Peyer's patch (tissue), 4 donors: ENCODE data around the gene PTPN14.

ENCODE experiments used
- POLR2A ChIP-seq, 2 donors: fragments of 450-650 bp; IDR thresholded peaks; one replicate each; pipeline ENCODE4 v1.5.1; 2017; ENCODE audit warnings: antibody characterized with exemption in 2 of 2, mild to moderate bottlenecking in 2 of 2, moderate library complexity in 2 of 2
- TF ChIP-seq, protein P1 (sequence below), 6 experiments: fragments of 450-650 bp in 4 of 6; fragments of 200-600 bp in 2 of 6; sonication (generic) in 1 of 6; IDR thresholded peaks; one replicate each; pipeline ENCODE4 v1.5.1; 2017 to 2019; ENCODE audit warnings: antibody characterized with exemption in 6 of 6, mild to moderate bottlenecking in 3 of 6, moderate library complexity in 1 of 6

DNA sequence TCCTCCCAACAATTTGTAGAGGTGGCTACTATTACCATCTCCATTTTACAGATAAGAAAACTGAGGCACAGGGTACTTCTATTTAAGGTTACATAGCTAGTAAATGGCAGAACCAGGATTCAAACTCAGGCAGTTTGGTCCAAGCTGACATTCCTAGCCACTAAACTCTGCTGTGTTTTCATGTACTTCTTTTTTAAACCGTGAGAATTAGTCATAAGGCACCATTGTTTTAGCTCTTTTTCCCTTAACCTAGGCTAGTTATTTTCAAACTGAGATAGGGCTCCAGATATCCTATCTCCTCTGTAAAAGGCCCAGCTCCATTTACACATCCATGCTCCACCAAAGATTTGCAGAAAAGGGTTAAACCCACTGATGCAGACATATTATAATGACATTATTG is 92.9 kb downstream of the PTPN14 start:
- TF ChIP-seq, protein P1, sequence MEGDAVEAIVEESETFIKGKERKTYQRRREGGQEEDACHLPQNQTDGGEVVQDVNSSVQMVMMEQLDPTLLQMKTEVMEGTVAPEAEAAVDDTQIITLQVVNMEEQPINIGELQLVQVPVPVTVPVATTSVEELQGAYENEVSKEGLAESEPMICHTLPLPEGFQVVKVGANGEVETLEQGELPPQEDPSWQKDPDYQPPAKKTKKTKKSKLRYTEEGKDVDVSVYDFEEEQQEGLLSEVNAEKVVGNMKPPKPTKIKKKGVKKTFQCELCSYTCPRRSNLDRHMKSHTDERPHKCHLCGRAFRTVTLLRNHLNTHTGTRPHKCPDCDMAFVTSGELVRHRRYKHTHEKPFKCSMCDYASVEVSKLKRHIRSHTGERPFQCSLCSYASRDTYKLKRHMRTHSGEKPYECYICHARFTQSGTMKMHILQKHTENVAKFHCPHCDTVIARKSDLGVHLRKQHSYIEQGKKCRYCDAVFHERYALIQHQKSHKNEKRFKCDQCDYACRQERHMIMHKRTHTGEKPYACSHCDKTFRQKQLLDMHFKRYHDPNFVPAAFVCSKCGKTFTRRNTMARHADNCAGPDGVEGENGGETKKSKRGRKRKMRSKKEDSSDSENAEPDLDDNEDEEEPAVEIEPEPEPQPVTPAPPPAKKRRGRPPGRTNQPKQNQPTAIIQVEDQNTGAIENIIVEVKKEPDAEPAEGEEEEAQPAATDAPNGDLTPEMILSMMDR (IDR thresholded peaks at IDR 0.05) = no peak
- no peak for TF ChIP-seq POLR2A (IDR thresholded peaks at IDR 0.05)
